NB4 (cell line): ENCODE data around the gene MTMR1.

Source experiments
- DNase-seq: peaks from one replicate; pipeline ENCODE4 v3.0.0; 2010; ENCODE audit warnings: low read depth
- H3K4me3 ChIP-seq: one replicate; pipeline ENCODE4 v1.5.1; 2011; ENCODE audit warnings: mild to moderate bottlenecking, low read depth, low read length, moderate library complexity
- CTCF ChIP-seq: IDR thresholded peaks from one replicate; pipeline ENCODE4 v1.5.1; 2012; ENCODE audit warnings: low read depth, low read length
- MAX ChIP-seq: IDR thresholded peaks from 2 replicates; pipeline ENCODE4 v1.6.1; 2011; ENCODE audit warnings: low read depth, low read length
- MYC ChIP-seq: IDR thresholded peaks from 2 replicates; pipeline ENCODE4 v1.6.1; 2011; ENCODE audit warnings: low read depth, low read length
- POLR2A ChIP-seq: IDR thresholded peaks from 2 replicates; pipeline ENCODE4 v1.6.1; 2011; ENCODE audit warnings: mild to moderate bottlenecking; ENCODE audit not compliant: insufficient read length; ENCODE audit errors: extremely low read depth

The MTMR1 gene

GRCh38 chrX:150763810-150764209, 70.6 kb downstream of the MTMR1 start:
- TF ChIP-seq POLR2A = no peak
- TF ChIP-seq MAX = no peak
- no peak for TF ChIP-seq CTCF
- no peak for TF ChIP-seq MYC
- no peak for DNase-seq
- no peak overlapping the region for H3K4me3 ChIP-seq

DNA sequence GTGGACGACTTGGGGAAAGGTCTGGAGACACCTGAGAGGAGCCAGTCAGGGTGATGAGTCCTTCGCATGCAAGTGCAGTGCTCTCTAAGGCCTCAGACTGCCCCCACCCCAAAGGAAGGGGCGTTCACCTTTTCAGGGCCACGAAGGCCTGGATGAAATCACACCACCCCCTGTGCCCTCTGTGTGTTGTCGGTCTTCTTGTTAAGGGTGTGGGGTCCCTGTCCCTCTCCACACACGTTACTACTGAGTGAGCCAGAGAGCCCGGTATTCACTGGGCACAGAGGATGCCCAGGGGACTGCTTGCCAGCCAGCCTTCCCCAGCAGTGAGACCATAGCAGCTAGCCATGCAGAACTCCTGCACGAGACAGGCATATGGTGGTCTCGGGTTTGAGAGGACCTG, 72.0 kb downstream of the MTMR1 start:
- no peak overlapping the region for H3K4me3 ChIP-seq
- no peak for DNase-seq
- no peak for TF ChIP-seq POLR2A
- no peak for TF ChIP-seq CTCF
- no peak for TF ChIP-seq MAX
- TF ChIP-seq MYC = no peak

- TF ChIP-seq CTCF = no peak
- TF ChIP-seq POLR2A = no peak
- TF ChIP-seq MYC = no peak
- no peak for TF ChIP-seq MAX
- no peak overlapping the region for H3K4me3 ChIP-seq
- no peak for DNase-seq
Observed at GRCh38 chrX:150765782-150766350, 72.7 kb downstream of the MTMR1 start.

GRCh38 chrX:150766351-150767044, 73.3 kb downstream of the MTMR1 start:
- peak; percentile 70 for DNase-seq
- TF ChIP-seq MYC (no peak), POLR2A (no peak), MAX (0 out of 2 replicates have a peak, but pooled peaks have one; percentile 11), CTCF (peak; percentile 35)

DNA sequence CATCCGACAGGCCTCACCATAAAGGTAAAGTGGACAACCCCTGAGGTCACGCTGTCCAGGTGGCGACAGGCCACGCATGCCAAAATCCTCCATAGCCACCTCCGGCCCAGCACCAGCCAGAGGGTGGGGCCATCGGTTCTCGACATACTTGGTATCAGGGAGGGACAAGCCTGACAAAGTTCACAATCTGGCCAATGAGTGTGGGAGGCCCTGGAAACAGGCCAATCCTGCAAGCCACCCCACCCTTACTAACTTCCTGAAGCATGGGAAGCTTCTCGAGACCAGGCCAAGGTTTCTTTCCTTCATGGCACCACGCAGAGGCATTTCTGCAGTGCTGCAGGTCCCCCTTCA, 73.8 kb downstream of the MTMR1 start:
- H3K4me3 ChIP-seq = peak overlapping the region; percentile 36
- DNase-seq = peak; percentile 91
- TF ChIP-seq MAX = no peak
- no peak for TF ChIP-seq CTCF

More at GRCh38 chrX:150766351-150767044, 73.3 kb downstream of the MTMR1 start:
- peak overlapping the region; percentile 36 for H3K4me3 ChIP-seq
